ENCODE data around the gene CEL.

CEL gene

GRCh38 chr9:133101356-133102189 is 39.8 kb downstream of the CEL start:
- TF ChIP-seq MAX (IDR thresholded peaks at IDR 0.05) (no peak), CREB1 (IDR thresholded peaks at IDR 0.05; ENCODE audit: low read depth) (no peak), NFIC (IDR thresholded peaks at IDR 0.05) (no peak), FOXM1 (IDR thresholded peaks at IDR 0.05; ENCODE audit: borderline replicate concordance, low read depth) (no peak), REST (IDR thresholded peaks at IDR 0.05; ENCODE audit: low read depth) (no peak), USF1 (IDR thresholded peaks at IDR 0.05) (no peak), RAD21 (IDR thresholded peaks at IDR 0.05; ENCODE audit: low read depth) (no peak), YY1 (IDR thresholded peaks at IDR 0.05; ENCODE audit: low read depth) (no peak), EGR1 (IDR thresholded peaks at IDR 0.05) (no peak), CEBPB (IDR thresholded peaks at IDR 0.05) (no peak), ZBTB7A (IDR thresholded peaks at IDR 0.05; ENCODE audit: low read depth) (no peak), TAF1 (IDR thresholded peaks at IDR 0.05; ENCODE audit: low read depth) (no peak)

- TF ChIP-seq EP300 (IDR thresholded peaks at IDR 0.05; ENCODE audit: borderline replicate concordance) (no peak), NFIC (IDR thresholded peaks at IDR 0.05) (no peak), RAD21 (IDR thresholded peaks at IDR 0.05; ENCODE audit: low read depth) (no peak), TEAD4 (IDR thresholded peaks at IDR 0.05) (no peak), EGR1 (IDR thresholded peaks at IDR 0.05) (no peak), CREB1 (IDR thresholded peaks at IDR 0.05; ENCODE audit: low read depth) (no peak), YY1 (IDR thresholded peaks at IDR 0.05; ENCODE audit: low read depth) (no peak), CEBPB (IDR thresholded peaks at IDR 0.05) (no peak), ZBTB7A (IDR thresholded peaks at IDR 0.05; ENCODE audit: low read depth) (no peak), USF1 (IDR thresholded peaks at IDR 0.05) (no peak), MAX (IDR thresholded peaks at IDR 0.05) (no peak), TCF12 (IDR thresholded peaks at IDR 0.05; ENCODE audit: low read depth) (no peak), TAF1 (IDR thresholded peaks at IDR 0.05; ENCODE audit: low read depth) (no peak), FOXM1 (IDR thresholded peaks at IDR 0.05; ENCODE audit: borderline replicate concordance, low read depth) (no peak)
Measured at GRCh38 chr9:133102190-133103021, 40.6 kb downstream of the CEL start.

GRCh38 chr9:133103183-133103986 is 41.6 kb downstream of the CEL start:
- TF ChIP-seq EGR1 (IDR thresholded peaks at IDR 0.05), result no peak
- TF ChIP-seq RAD21 (IDR thresholded peaks at IDR 0.05; ENCODE audit: low read depth), result peak; percentile 87

GRCh38 chr9:133103987-133104505 is 42.3 kb downstream of the CEL start:
- TF ChIP-seq EGR1 (IDR thresholded peaks at IDR 0.05) (no peak), TCF12 (IDR thresholded peaks at IDR 0.05; ENCODE audit: low read depth) (no peak), USF1 (IDR thresholded peaks at IDR 0.05) (no peak), TEAD4 (IDR thresholded peaks at IDR 0.05) (no peak), RAD21 (IDR thresholded peaks at IDR 0.05; ENCODE audit: low read depth) (no peak), CREB1 (IDR thresholded peaks at IDR 0.05; ENCODE audit: low read depth) (no peak), MAX (IDR thresholded peaks at IDR 0.05) (no peak), REST (IDR thresholded peaks at IDR 0.05; ENCODE audit: low read depth) (no peak), CEBPB (IDR thresholded peaks at IDR 0.05) (no peak), YY1 (IDR thresholded peaks at IDR 0.05; ENCODE audit: low read depth) (no peak), EP300 (IDR thresholded peaks at IDR 0.05; ENCODE audit: borderline replicate concordance) (no peak), TAF1 (IDR thresholded peaks at IDR 0.05; ENCODE audit: low read depth) (no peak), ZBTB7A (IDR thresholded peaks at IDR 0.05; ENCODE audit: low read depth) (no peak), FOXM1 (IDR thresholded peaks at IDR 0.05; ENCODE audit: borderline replicate concordance, low read depth) (no peak), NFIC (IDR thresholded peaks at IDR 0.05) (no peak)
